GM19023 (cell line): ENCODE measurements around the gene INSR.
"Not testable (repeated sequence)": the region's sequence is repeated elsewhere in the genome, so short reads cannot be mapped to it uniquely, and the experiment has no call there.

Experiments used
- ATAC-seq: cut with Tn5 transposase; IDR thresholded peaks from one replicate; pipeline ENCODE4 v1.9.1; 2021; ENCODE audit warnings: mild to moderate bottlenecking, moderate library complexity; ENCODE audit not compliant: unreplicated experiment

INSR gene

DNA sequence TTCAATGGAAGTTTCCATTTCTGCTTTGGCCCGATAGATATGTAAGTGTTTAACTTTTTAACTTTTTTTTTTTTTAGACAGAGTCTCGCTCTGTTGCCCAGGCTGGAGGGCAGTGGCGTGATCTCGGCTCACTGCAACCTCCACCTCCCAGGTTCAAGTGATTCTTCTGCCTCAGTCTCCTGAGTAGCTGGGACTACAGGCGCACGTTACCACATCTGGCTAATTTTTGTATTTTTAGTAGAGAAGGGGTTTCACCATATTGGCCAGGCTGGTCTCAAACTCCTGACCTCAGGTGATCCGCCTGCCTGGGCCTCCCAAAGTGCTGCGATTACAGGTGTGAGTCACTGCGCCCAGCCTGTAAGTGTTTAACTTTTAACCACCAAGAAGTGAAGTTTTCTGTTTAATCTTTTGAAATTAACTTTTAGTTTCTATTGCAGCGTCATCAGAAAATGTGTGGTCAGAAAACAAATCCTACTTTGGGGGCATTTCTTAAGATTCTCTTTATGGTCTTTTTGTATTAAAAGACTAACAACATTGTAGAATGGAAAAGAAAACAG, 147.0 kb downstream of the INSR start:
- ATAC-seq: not testable (repeated sequence)

DNA sequence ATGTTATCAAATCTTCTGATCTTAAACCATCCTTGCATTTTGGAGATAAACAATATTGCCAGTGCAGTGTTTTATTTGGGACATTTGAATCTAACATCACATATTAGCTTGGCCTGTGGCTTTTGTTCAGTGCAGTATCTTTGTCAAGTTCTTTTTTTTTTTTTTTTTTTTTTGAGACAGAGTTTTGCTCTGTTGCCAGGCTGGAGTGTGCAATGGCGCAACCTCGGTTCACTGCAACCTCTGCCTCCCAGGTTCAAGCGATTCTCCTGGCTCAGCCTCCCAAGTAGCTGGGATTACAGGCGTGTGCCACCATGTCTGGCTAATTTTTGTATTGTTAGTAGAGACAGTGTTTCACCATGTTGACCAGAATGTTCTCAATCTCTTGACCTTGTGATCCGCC, 148.1 kb downstream of the INSR start:
- not testable (repeated sequence) for ATAC-seq

DNA sequence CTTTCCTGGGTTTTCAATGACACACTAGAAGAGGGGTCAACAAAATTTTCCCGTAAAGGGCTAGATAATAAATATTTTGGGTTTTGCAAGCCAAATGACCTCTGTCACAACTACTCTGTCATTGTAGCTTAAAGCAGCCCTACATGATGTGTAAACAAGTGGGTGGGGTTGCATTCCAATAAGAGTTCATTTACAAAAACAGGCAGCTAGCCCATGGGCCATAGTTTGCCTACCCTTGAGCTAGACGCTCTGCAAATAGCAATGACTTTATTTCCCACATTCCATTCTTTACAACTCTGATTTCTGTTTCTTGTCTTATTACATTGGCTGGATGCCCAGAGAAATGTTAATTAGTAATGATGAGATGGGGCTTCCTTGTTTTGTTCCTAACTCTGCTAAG, 148.7 kb downstream of the INSR start:
- no peak for ATAC-seq

DNA sequence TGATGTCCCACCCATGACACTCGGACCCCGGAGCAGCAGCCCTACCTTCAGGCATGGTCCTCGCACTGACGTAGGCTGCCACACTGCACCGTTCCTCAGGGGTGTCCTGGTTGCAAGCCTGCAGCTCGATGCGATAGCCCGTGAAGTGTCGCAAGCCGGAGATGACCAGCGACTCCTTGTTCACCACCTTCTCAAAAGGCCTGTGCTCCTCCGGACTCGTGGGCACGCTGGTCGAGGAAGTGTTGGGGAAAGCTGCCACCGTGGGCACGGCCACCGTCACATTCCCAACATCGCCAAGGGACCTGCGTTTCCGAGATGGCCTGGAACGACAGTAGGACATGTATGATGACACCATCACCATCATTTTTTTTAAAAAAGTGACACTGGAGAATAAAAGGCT, 151.4 kb downstream of the INSR start:
- no peak for ATAC-seq

DNA sequence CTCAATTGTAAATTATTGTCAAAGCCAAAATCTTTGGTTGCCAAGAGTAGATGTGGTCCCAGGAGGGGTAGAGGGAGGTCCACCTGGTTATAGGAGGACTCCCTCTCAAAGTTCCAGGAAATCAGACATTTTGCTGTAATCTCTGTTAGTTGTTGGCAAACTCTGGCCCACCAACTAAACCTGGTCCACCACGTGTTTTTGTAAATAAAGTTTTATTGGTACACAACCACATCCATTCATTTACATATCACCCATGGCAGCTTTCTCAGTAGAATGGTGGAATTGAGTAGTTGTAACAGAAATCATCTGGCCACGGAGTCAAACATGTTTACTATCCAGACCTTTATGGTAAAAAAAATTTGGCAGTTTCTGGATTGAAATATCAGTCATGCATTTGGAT, 154.1 kb downstream of the INSR start:
- ATAC-seq: no peak

DNA sequence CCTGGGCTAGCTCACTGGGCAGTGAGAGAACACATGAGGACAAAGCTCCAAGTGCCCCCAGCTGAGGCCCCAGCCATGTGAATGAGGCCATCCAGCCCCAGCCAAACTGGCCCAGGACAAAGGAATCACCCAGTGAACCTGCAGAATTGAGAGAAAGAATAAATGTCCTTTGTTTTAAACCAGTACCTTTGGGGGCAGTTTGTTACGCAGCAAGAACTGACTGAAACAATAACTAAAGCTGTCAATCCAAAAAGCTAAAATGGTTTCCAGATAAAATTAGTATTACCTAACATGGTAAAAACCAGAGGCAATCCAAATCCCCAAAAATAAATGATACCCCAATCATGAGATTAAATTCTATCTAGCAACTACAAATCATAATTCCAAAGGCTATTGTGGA, 155.1 kb downstream of the INSR start:
- ATAC-seq: no peak

DNA sequence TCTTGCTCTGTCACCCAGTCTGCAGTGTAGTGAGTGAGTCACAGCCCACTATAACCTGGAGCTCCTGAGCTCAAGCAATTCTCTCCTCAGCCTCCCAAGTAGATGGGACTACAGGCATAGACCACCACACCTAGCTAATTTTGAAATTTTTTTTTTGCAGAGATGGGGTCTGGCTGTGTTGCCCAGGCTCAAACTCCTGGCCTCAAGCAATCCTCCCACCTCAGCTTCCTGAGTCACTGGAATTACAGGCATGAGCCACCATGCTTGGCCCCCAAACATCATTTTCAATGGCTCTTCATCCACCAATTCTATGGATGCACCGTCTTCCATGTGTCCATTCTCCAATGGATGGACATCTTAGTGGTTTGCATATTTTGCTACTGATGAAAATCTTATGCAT, 155.8 kb downstream of the INSR start:
- no peak for ATAC-seq

DNA sequence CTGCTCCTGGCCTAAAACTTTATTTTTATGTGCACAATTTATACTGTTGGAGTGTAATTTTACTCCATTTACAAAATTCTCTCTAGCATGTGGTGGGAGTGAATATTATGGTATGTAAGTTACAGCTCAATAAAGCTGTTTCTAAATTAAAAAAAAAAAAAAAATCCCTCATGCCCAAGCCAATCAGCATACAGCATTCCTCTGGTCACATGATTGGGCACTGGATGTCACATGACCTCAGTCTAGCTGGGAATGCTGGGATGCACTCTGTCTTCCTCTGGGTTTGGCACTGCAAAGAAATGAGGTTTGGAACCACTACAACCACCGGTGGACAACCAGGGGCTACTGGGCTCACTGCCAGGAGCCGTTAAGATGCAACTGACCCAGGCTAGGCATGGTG, 157.1 kb downstream of the INSR start:
- ATAC-seq: no peak

DNA sequence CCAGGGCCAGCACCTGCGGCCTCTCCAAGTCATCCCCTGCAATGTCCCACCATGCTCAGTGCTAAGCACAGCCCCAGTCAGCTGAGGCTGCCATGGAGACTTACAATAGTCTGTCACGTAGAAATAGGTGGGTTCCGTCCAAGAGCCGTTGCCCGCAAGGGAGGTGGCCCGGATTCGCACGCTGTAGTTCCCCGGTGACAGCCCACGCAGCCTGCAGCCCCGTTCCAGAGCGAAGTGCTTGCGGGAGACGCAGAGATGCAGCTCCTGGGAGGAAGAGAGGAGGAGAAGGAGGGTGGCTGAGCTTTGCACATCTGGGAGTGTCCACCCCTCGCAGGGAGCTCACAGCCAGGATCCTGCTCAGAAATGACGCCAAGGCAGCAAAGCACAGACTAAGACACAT, 162.2 kb downstream of the INSR start:
- ATAC-seq: no peak

DNA sequence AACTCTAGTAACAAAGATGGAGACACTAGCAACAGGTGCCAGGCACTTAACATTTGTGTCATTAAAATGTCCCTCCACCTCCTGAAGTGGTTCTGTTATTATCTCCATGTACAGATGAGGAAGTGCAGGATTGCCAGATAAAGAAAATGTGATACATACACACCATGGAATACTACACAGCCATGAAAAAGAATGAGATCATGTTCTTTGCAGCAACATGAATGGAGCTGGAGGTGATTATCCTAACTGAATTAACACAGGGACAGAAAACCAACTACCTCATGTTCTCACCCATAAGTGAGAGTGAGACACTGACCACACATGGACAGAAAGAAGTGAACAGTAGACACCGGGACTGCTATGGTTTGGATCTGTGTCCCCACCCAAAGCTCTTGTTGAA, 164.2 kb downstream of the INSR start:
- ATAC-seq: no peak

DNA sequence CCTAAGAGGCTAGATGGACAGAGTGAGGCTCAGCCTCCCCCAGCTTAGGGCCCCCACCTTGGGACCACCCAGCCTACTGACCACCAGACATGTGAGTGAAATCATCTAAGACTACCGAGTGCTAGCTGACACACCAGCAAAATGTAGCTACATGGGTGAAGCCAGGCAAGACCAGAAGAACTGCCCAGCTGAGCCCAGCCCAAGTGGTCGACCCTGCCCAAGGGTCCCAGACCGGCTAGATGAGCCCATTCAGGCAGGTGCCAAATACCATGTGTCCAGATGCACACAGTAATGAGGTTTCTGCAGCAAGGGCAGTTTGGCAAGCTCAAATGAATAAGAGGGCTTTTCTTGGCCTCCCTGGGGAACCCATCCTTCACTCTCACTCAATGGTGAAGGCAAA, 168.1 kb downstream of the INSR start:
- ATAC-seq: no peak

DNA sequence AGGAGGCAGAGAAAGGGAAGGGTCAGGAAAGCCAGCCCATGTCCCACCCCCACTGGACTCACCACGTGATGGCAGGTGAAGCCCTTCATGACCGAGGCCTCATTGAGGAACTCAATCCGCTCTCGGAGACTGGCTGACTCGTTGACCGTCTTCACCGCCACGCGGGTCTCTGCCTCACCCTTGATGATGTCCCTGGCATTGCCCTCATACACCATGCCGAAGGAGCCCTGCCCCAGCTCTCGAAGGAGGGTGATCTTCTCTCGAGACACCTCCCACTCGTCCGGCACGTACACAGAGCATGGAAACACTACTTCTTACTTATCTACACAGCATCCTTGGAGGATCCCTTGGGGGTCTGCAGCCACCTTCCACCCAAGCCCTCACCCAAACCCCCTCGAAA, 169.0 kb downstream of the INSR start:
- no peak for ATAC-seq

DNA sequence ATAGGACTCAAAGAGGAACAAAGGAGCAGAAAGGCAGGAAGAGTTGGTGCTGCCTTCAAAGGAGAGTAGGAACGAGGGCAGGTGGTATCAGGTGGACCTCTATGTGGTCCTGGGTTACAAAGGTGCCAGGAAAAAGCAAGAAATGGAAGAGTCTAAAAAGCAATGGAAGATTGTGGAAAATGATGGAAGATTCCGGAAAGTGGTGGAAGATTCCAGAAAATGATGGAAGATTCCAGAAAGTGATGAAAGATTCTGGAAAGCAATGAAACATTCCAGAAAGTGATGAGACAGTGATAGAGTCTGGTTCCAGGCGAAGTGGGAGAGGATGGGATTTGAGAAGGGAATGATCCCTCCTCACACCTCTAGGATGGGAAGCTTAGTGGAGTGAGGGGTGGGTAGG, 169.4 kb downstream of the INSR start:
- ATAC-seq: no peak

DNA sequence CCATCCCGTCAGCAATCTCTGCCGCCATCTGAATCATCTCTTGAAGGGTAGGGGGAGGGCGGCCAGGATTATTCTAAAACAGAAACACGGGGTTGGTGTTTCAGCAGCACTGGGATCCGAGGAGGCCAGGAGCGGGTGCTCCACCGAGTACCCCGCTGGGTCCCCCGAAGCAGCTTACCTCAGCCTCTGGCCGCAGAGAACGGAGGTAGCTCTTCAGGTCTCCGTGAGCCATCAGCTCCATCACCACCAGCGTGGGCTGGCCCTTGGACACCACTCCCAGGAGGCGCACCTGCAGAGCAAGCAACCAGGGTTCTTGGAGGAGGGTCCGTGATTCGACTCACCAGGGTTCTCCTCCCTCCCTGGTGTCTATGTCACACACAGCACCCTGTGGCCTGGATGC, 171.5 kb downstream of the INSR start:
- no peak for ATAC-seq

DNA sequence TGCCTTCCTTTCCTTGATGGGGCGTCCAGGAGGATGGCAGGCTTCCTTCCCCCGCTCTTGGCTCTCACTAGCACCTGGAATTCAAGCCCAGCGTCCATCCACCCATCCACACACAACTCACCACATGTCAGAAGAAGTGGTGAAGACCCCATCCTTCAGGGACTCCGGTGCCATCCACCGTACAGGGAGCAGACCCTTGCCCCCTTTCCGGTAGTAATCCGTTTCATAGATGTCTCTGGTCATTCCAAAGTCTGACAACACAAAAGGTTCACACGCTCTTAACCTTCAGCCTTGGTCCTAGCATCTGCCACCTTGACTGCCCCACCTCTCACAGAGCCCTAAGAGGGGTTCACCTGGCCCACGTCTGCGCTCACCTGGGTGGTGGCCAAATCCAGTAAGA, 173.7 kb downstream of the INSR start:
- no peak for ATAC-seq

DNA sequence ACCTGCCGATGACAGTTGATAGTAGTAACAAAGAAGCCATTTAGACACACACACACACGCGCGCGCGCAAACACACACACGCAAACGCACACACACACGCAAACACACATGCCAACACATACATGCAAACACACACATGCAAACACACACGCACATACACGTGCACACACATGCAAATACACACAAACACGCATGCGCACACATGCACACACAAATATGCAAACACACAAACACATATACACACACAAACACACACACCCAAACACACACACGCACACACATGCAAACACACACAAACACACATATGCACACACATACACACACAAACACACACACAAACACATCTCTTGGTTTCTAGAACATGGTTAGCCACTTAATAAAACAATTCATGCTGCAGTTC, 174.6 kb downstream of the INSR start:
- no peak for ATAC-seq

DNA sequence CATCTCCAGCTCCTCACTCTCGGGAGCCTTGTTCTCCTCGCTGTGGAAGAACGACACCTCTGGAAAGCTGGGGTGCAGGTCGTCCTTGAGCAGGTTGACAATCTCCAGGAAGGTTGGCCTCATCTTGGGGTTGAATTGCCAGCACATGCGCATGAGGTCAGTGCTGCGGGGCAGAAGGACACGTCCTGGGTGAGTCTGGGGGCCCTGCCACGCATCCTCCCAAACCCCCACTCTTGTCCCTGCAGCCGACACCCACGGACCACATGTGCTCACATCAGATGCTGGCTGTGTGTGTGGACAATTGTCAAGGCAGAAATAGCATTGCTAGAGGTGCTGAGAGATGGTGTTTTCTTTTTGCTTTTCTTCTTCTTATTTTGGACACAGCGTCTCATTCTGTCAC, 177.0 kb downstream of the INSR start:
- ATAC-seq: no peak

DNA sequence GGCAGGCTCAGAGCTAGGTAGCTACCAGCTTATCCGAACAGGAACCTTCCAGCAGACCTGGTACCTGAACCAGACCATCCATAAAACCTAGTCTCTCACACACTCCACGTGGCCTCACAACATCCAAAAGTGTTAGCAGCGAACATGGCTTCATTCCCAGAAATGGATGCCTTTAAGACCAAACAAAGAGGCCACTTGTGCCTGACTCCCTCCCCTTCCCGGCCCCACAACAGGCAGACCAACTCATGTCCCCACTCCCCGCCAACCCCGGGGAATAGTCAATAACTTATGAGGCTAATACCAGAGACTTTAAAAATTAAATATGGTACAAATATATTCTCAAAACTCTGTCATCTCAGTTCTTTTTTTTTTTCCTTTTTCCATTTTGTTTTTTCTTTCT, 178.5 kb downstream of the INSR start:
- no peak for ATAC-seq

DNA sequence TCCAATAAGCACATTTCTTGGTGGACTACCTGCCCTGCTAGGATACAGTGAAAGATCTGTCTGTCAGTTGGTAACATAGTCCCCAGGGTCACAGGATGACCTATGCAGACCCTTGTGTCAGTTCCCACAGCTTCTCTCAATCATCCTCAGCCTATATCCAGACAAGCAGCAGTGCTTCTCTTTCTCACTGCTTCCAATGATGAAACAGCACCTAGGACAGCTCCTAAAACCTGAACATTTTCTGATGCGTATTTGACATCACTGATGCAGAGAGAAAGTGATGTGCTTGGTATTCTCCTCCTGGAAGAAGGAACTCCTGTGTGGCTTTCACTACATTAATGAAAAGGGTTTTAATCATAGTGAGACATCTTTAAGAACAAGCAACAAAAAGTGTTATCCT, 181.0 kb downstream of the INSR start:
- ATAC-seq: no peak

DNA sequence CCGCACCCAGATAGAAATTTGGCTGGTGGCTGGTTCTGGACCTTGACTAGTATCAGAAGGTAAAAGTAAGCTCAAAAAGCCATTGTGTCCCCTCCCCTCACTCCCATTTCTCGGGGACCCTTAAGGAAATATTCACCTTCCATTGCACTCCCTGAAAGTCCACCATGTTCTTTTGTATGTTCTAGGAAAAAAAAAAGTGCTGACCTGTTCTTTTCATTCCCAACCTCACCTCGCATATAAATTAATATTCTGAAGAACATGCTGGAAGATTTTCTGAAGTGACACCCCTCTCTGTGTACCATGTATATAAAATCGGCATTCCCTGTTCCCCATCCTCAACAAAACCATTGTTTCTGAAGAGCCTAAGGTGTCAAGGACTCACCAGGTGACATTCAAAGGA, 181.5 kb downstream of the INSR start:
- ATAC-seq: no peak

DNA sequence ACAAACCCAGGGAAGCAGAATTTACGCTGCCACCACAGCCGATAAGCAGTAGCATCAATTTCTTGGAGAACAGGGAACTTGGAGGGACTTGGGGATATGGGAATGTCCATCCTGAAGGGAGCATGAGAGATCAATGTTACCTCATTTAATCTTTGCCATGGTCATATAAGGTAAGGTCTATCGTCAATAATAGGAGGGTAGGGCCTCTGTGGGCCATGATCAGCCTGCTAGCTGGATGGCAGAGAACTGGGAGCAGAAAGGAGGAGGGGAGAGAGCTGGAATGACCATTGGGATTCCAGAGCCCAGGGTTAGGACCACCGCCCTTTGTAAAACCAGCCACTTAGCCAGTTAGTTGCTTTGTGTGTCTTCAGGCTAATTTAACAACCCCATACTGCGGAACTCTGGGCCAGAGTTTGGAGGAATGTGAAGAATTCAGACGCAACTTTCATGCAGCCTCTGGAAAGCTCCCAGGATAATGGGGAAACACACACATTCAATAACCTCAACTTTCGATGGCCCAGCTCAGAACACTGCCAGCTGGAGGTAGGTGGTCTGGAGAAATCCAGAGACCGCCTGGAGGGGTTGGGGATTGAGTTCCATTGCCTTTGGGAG, 184.4 kb downstream of the INSR start:
- ATAC-seq: no peak

DNA sequence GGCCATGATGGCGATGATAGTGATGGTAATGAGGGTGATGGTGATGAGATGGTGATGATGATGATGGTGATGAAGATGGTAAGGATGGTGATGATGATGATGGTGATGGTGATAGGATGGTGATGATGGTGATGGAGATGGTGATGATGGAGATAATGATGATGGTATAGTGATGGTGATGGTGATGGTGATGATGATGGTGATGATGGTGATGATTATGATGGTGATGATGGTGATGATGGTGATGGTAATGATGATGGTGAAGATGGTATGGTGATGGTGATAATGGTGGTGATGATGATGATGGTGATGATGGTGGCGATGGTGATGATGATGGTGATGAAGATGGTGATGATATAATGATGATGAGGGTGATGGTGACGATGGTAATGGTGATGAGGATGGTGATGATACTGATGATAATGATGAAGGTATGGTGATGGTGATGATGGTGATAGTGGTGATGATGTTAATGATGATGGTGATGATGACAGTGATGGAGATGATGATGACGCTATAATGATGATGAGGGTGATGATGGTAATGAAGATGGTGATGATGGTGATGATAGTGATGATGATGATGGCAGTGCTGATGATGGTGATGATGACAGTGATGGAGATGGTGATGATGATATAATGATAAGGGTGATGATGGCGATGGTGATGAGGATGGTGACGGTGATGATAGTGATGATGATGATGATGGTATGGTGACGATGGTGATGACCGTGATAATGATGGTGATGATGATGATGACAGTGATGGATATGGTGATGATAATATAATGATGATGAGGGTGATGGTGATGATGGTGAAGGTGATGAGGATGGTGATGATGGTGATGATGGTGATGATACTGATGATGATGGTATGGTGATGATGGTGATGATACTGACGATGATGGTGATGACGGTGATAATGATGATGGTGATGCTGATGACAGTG, 187.2 kb downstream of the INSR start:
- no peak for ATAC-seq
